ENCODE data around the gene TAF1D.

- TF ChIP-seq CTCF (conservative IDR thresholded peaks at IDR 0.05; ENCODE audit: low read depth, low read length) (no peak), EZH2 (IDR thresholded peaks at IDR 0.05; ENCODE audit: borderline replicate concordance, low read depth, low read length, poor library complexity, severe bottlenecking) (no peak)
Observed at GRCh38 chr11:93761910-93762309, 20.6 kb upstream of the TAF1D start.

Measured in A673 (cell line).